HepG2 (cell line): Measurements from ENCODE around the gene TRIM67.

Source experiments
- CCDC6 ChIP-seq: sonication (generic); formaldehyde crosslinking; IDR thresholded peaks from 2 replicates; pipeline ENCODE4 v1.8.1; 2022; ENCODE audit warnings: mild to moderate bottlenecking, missing genetic modification reagents, moderate library complexity
- FOXK2 ChIP-seq: fragments of 450-650 bp; IDR thresholded peaks from 2 replicates; pipeline ENCODE4 v1.6.1; 2016
- HOXA7 ChIP-seq: sonication (generic); formaldehyde crosslinking; IDR thresholded peaks from 2 replicates; pipeline ENCODE4 v1.8.1; 2022; ENCODE audit warnings: mild to moderate bottlenecking, missing genetic modification reagents, moderate library complexity
- NFYB ChIP-seq: sonication (generic); formaldehyde crosslinking; IDR thresholded peaks from 2 replicates; pipeline ENCODE4 v1.4.0; 2020; ENCODE audit warnings: missing genetic modification reagents
- PHF8 ChIP-seq: sonication (generic); formaldehyde crosslinking; IDR thresholded peaks from 2 replicates; pipeline ENCODE4 v1.5.0; 2020; ENCODE audit warnings: missing genetic modification reagents
- RAD21 ChIP-seq: fragments of 450-650 bp; formaldehyde crosslinking; IDR thresholded peaks from 2 replicates; pipeline ENCODE4 v1.5.0; 2020; ENCODE audit warnings: mild to moderate bottlenecking
- ZFP36 ChIP-seq: fragments of 150-350 bp; IDR thresholded peaks from 2 replicates; pipeline ENCODE4 v1.6.1; 2018; ENCODE audit warnings: borderline replicate concordance, low read length, low read depth; ENCODE audit not compliant: partially characterized antibody
- TF ChIP-seq, protein P1 (sequence below), 2 experiments: IDR thresholded peaks; 2 replicates each; pipeline ENCODE4 v1.6.1; 2011 to 2012; ENCODE audit warnings: low read length in 2 of 2, borderline replicate concordance in 1 of 2, low read depth in 1 of 2, mild to moderate bottlenecking in 1 of 2, moderate library complexity in 1 of 2
- TF ChIP-seq, protein P2 (sequence below): sonication (generic); formaldehyde crosslinking; IDR thresholded peaks from 2 replicates; pipeline ENCODE4 v1.4.0; 2020; ENCODE audit warnings: missing genetic modification reagents

DNA sequence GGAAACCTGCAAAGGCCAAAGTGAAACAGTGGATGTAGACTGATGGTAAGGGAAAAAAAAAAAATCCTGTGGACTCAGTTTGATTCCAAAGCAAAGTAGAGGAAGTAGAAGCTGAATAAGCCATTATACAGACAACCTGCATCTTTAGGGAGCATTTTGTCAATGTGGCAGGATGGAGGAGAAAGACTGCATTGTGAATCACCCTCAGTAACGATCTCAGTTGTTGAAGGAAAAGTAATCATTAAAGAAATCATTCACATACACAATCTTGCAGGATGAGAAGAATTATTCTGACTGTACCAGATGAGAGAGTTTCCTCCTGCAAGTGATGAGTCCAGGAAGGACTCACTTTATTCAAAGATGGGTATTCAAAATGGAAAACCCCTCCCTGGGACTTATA, 45.1 kb upstream of the TRIM67 start:
- TF ChIP-seq RAD21 (no peak), PHF8 (CRISPR knock-in tag) (no peak), HOXA7 (no peak), NFYB (CRISPR knock-in tag) (no peak), ZFP36 (no peak), CCDC6 (no peak), FOXK2 (no peak)
- TF ChIP-seq, protein P1, sequence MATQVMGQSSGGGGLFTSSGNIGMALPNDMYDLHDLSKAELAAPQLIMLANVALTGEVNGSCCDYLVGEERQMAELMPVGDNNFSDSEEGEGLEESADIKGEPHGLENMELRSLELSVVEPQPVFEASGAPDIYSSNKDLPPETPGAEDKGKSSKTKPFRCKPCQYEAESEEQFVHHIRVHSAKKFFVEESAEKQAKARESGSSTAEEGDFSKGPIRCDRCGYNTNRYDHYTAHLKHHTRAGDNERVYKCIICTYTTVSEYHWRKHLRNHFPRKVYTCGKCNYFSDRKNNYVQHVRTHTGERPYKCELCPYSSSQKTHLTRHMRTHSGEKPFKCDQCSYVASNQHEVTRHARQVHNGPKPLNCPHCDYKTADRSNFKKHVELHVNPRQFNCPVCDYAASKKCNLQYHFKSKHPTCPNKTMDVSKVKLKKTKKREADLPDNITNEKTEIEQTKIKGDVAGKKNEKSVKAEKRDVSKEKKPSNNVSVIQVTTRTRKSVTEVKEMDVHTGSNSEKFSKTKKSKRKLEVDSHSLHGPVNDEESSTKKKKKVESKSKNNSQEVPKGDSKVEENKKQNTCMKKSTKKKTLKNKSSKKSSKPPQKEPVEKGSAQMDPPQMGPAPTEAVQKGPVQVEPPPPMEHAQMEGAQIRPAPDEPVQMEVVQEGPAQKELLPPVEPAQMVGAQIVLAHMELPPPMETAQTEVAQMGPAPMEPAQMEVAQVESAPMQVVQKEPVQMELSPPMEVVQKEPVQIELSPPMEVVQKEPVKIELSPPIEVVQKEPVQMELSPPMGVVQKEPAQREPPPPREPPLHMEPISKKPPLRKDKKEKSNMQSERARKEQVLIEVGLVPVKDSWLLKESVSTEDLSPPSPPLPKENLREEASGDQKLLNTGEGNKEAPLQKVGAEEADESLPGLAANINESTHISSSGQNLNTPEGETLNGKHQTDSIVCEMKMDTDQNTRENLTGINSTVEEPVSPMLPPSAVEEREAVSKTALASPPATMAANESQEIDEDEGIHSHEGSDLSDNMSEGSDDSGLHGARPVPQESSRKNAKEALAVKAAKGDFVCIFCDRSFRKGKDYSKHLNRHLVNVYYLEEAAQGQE (IDR thresholded peaks at IDR 0.05; ENCODE audit: borderline replicate concordance in 1 of 2, low read depth in 1 of 2, low read length in 2 of 2): no peak
- TF ChIP-seq, protein P2, sequence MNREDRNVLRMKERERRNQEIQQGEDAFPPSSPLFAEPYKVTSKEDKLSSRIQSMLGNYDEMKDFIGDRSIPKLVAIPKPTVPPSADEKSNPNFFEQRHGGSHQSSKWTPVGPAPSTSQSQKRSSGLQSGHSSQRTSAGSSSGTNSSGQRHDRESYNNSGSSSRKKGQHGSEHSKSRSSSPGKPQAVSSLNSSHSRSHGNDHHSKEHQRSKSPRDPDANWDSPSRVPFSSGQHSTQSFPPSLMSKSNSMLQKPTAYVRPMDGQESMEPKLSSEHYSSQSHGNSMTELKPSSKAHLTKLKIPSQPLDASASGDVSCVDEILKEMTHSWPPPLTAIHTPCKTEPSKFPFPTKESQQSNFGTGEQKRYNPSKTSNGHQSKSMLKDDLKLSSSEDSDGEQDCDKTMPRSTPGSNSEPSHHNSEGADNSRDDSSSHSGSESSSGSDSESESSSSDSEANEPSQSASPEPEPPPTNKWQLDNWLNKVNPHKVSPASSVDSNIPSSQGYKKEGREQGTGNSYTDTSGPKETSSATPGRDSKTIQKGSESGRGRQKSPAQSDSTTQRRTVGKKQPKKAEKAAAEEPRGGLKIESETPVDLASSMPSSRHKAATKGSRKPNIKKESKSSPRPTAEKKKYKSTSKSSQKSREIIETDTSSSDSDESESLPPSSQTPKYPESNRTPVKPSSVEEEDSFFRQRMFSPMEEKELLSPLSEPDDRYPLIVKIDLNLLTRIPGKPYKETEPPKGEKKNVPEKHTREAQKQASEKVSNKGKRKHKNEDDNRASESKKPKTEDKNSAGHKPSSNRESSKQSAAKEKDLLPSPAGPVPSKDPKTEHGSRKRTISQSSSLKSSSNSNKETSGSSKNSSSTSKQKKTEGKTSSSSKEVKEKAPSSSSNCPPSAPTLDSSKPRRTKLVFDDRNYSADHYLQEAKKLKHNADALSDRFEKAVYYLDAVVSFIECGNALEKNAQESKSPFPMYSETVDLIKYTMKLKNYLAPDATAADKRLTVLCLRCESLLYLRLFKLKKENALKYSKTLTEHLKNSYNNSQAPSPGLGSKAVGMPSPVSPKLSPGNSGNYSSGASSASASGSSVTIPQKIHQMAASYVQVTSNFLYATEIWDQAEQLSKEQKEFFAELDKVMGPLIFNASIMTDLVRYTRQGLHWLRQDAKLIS (CRISPR knock-in tag): no peak
